Duodenal mucosa (tissue), 2 donors: ENCODE measurements around the gene GRIK1.
"Not testable (repeated sequence)": the region's sequence is repeated elsewhere in the genome, so short reads cannot be mapped to it uniquely, and the experiment has no call there.

Experiments used
- H3K27ac ChIP-seq: one replicate; pipeline ENCODE4 v1.7.0; 2013; ENCODE audit warnings: low read depth, low read length
- H3K27me3 ChIP-seq, 2 donors: one replicate each; pipeline ENCODE4 v1.7.0; 2013; ENCODE audit warnings: low read length in 2 of 2, control low read depth in 1 of 2; ENCODE audit not compliant: insufficient read depth in 2 of 2, control insufficient read depth in 1 of 2
- H3K36me3 ChIP-seq, 2 donors: one replicate each; pipeline ENCODE4 v1.7.0; 2013; ENCODE audit warnings: low read length in 2 of 2, control low read depth in 1 of 2; ENCODE audit not compliant: insufficient read depth in 2 of 2, control insufficient read depth in 1 of 2
- H3K4me1 ChIP-seq, 2 donors: one replicate each; pipeline ENCODE4 v1.7.0; 2013; ENCODE audit warnings: low read length in 2 of 2, control low read depth in 1 of 2; ENCODE audit not compliant: insufficient read depth in 2 of 2, control insufficient read depth in 1 of 2
- H3K4me3 ChIP-seq, 2 donors: one replicate each; pipeline ENCODE4 v1.7.0; 2013; ENCODE audit warnings: low read length in 2 of 2, low read depth in 1 of 2
- H3K9ac ChIP-seq, 2 donors: one replicate each; pipeline ENCODE4 v1.7.0; 2013; ENCODE audit warnings: low read length in 2 of 2, low read depth in 1 of 2
- H3K9me3 ChIP-seq, 2 donors: one replicate each; pipeline ENCODE4 v1.7.0; 2013; ENCODE audit warnings: low read length in 2 of 2, control low read depth in 1 of 2; ENCODE audit not compliant: control insufficient read depth in 1 of 2

GRIK1 gene

DNA sequence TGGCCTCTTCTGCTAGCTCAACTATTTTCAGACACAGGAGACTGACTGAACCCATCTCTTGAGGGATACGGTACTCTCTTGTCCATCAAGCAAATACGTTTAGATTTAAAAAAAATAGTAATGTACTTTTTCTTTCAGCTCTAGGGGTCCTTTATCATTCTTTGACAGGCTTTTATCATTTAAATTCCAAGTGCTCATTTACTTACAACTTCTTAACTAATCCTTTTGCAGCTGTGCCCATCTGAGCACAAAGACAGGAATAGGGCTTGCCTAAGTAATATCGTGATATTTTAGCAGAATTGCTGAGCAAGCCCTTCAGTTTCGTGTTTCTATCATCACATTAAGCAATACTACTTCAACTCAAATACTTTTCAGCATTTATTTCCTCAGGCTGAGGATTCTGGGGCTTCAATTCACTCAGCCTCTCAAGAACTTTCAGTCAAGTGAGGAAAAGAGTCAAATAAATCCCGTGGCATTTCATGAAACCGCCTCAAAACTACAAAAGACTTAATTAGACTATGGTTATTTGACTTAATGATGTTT lies 323.5 kb downstream of the GRIK1 start:
- no peaks in the 10 kb centered on the region for H3K4me1 ChIP-seq
- H3K9me3 ChIP-seq, result no peaks in the 10 kb centered on the region
- H3K27ac ChIP-seq, result no peak overlapping the region
- H3K9ac ChIP-seq, result no peak overlapping the region
- no peaks in the 10 kb centered on the region for H3K27me3 ChIP-seq
- no peaks in the 10 kb centered on the region for H3K36me3 ChIP-seq
- no peak overlapping the region for H3K4me3 ChIP-seq

DNA sequence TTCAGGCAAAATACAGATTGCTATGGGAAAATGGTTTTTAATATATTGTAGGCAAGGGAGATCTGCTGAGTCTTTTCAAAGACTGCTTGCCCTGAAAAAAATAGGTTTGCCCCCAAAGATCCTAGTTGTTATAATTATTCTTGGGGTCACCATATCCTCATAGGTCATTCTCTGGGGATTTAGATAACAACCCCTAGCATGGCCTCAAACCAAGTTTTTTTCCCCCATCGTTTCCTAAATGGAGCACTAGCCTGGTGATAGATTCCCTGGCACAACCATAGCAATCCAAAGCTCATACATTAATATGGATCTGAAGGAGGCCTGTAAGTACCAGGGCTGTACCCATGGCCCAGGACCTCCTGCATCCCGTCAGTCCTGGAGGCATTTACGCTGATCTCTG lies 325.9 kb downstream of the GRIK1 start:
- no peak overlapping the region for H3K9ac ChIP-seq
- no peaks in the 10 kb centered on the region for H3K4me1 ChIP-seq
- no peak overlapping the region for H3K4me3 ChIP-seq
- no peak overlapping the region for H3K27ac ChIP-seq
- no peaks in the 10 kb centered on the region for H3K36me3 ChIP-seq
- H3K9me3 ChIP-seq, result no peaks in the 10 kb centered on the region
- no peaks in the 10 kb centered on the region for H3K27me3 ChIP-seq

DNA sequence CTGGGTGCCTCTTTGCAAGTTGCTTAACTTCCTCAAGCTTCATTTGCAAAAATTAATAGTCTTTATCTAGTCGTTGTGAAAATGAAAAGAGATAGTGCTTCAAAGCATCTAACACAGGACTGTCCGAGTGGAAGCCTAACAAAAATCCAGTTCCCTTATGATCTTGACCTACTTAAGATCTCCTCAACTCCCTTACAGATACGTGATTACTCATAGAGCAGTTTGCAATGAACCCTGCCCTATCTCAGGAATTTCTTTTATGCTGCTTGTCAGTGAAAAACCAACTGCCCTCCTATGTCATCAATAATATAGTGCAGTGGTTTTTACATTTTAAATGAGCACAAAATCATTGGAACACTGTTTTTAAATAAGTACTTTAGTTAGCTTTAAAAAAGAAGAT lies 326.8 kb downstream of the GRIK1 start:
- Histone ChIP-seq H3K4me3 (no peak overlapping the region), H3K27me3 (no peaks in the 10 kb centered on the region), H3K27ac (no peak overlapping the region), H3K9ac (no peak overlapping the region), H3K36me3 (no peaks in the 10 kb centered on the region), H3K9me3 (no peaks in the 10 kb centered on the region), H3K4me1 (no peaks in the 10 kb centered on the region)

DNA sequence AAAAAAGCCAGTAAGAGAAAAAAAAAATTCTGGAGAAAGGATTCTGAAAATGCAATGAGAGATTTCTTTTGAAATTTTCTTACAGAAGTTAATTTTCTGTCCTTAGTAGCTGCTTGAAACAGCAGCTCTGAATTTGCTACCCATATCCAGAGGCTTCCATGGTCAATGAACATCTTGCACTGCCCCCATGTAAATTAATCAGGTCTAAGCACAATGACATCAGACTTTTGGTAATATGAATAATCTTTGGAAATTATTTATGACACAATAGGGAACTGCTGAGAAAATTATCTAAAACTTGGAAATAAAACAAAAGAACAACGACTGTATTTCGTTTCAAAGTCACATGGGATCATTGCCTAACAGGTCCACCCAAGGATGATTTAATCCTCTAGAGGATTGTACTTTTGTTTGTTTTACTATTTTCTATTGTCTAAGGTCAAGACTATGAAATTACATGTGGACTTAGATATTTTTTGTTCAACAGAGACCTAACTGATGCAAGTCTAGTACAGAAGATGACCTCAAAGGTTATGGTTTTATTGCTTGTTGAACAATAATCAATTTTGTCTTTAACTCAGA lies 328.9 kb downstream of the GRIK1 start:
- Histone ChIP-seq H3K4me3 (no peak overlapping the region), H3K4me1 (no peaks in the 10 kb centered on the region), H3K9me3 (no peaks in the 10 kb centered on the region), H3K27me3 (no peaks in the 10 kb centered on the region), H3K9ac (no peak overlapping the region), H3K27ac (no peak overlapping the region), H3K36me3 (no peaks in the 10 kb centered on the region)

DNA sequence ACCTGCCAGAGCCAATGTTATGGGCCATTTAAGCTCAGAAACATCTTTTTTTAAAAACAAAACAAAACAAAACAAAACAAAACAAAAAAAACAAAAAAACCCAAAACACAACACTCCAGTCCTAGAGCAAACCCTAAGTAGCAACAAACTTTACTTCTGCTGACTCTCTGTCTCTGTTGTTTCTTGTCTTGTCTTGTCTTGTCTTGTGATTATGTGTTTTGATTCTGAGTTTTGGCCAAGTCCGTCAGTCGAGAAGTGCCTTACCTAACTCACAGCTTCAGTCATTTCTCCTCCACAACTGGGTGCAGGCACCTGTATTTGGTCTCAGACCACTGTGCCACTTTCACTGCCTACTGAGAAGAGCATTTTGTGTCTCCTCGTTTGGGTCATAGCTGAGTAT lies 333.2 kb downstream of the GRIK1 start:
- Histone ChIP-seq H3K27ac (no peak overlapping the region), H3K4me3 (no peak overlapping the region), H3K27me3 (no peaks in the 10 kb centered on the region), H3K4me1 (no peaks in the 10 kb centered on the region), H3K9ac (no peak overlapping the region), H3K36me3 (no peaks in the 10 kb centered on the region), H3K9me3 (no peaks in the 10 kb centered on the region)

DNA sequence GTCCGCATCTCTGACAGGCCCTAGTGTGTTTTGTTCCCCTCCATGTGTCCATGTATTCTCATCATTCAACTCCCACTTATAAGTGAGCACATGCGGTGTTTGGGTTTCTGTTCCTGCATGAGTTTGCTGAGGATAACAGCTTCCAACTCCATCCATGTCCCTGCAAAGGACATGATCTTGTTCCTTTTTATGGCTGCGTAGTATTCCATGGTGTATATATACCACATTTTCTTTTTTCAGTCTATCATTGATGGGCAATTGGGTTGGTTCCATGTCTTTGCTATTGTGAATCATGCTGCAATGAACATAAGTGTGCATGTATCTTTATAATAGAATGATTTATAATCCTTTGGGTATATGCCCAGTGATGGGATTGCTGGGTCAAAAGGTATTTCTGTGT lies 334.6 kb downstream of the GRIK1 start:
- not testable (repeated sequence) for H3K9me3 ChIP-seq, H3K27me3 ChIP-seq, H3K36me3 ChIP-seq, H3K4me3 ChIP-seq, H3K4me1 ChIP-seq, H3K9ac ChIP-seq, H3K27ac ChIP-seq

DNA sequence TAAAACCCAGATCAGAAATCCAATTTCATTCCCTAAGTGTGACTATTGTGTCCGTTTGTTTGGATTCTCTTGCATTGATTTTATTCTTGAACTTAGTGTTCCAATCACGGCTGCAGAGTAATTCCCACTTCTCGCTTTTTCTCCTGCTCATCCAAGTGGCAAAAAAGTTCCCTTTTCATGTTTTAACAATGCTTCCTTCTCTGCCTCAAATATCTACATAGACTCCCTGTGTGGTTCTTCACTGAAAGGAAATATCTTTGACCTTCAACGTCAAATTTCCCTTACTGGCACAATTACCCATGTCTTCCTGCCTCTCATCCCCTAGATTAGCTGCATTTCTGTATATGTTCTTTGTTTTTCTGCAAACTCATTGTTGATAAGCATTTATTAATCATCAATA lies 335.7 kb downstream of the GRIK1 start:
- H3K4me1 ChIP-seq, result no peaks in the 10 kb centered on the region
- H3K9me3 ChIP-seq, result no peaks in the 10 kb centered on the region
- H3K4me3 ChIP-seq, result no peak overlapping the region
- H3K9ac ChIP-seq, result no peak overlapping the region
- no peaks in the 10 kb centered on the region for H3K27me3 ChIP-seq
- H3K36me3 ChIP-seq, result no peaks in the 10 kb centered on the region
- no peak overlapping the region for H3K27ac ChIP-seq

DNA sequence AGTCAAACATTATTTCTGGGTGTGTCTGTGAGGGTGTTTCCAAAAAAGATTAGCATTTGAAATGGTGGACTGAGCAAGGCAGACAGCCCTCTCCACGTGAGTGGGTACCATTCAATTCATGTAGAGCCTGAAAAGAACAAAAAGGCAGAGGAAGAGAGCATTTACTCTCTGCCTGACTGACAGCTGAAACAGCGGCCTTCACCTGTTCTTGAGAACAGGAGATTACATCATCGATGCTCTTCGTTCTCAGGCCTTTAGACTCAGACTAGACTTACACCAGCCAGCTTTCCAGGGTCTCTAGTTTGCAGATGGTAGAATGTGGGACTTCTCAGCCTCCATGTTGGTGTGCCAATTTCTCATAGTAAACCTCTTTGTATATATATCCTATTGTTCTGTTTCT lies 338.7 kb downstream of the GRIK1 start:
- Histone ChIP-seq H3K27ac (no peak overlapping the region), H3K9ac (no peak overlapping the region), H3K4me1 (no peaks in the 10 kb centered on the region), H3K36me3 (no peaks in the 10 kb centered on the region), H3K9me3 (no peaks in the 10 kb centered on the region), H3K27me3 (no peaks in the 10 kb centered on the region), H3K4me3 (no peak overlapping the region)

DNA sequence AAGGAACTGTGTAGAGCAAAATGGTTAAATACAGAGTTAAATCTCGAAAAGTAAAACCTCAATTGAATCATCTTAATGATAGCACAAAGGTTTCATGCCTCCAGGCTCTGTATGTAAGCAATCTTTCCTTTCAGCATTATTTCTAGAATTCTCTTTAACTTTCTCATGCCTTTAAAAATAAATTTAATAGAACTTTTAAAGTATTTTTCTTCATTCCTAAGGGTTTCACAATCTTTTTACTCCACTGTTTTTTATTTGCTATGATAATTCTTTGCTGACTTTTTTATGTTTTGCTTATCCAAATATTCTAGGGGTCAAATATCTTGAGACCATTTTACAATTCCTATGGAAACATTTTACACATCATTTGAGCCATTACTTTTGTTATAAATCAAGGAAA lies 353.1 kb downstream of the GRIK1 start:
- H3K36me3 ChIP-seq, result no peaks in the 10 kb centered on the region
- H3K4me1 ChIP-seq, result peaks cover 3 to 10% of the 10 kb centered on the region in 2 donors
- no peaks in the 10 kb centered on the region for H3K27me3 ChIP-seq
- H3K27ac ChIP-seq, result no peak overlapping the region
- no peak overlapping the region for H3K4me3 ChIP-seq
- H3K9ac ChIP-seq, result no peak overlapping the region
- no peaks in the 10 kb centered on the region for H3K9me3 ChIP-seq

DNA sequence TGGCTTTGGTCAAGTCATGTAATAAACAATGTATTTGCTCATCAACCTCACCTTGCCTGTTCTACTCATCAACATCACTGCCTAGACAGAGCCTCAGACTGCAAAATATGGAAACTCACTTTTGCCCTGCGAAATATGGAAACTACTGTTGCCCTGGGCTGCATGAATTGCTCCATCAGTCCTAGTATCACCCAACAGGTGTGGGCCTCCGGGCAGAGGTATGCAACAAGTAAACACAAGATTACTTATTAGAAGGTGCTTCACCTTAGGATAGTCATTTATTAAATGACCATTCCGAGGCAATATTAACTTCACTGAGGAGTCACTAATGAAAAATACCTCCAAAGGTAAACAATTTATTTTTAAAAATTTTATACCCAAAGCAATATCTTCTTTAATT lies 354.3 kb downstream of the GRIK1 start:
- H3K4me1 ChIP-seq, result peaks cover 4 to 11% of the 10 kb centered on the region in 2 donors
- no peak overlapping the region for H3K9ac ChIP-seq
- H3K36me3 ChIP-seq, result no peaks in the 10 kb centered on the region
- no peak overlapping the region for H3K27ac ChIP-seq
- no peaks in the 10 kb centered on the region for H3K27me3 ChIP-seq
- no peak overlapping the region for H3K4me3 ChIP-seq
- no peaks in the 10 kb centered on the region for H3K9me3 ChIP-seq
